Prostate gland (tissue), 2 donors: ENCODE results near the gene CHKA. TPM values are rescaled to one million over a fixed set of nuclear protein-coding genes. Genes with fewer than 3 reads are reported as not detected.

Experiments
- DNase-seq: peaks from one replicate; pipeline ENCODE4 v3.0.0-alpha.2; 2019; ENCODE audit warnings: low spot score
- H3K27ac ChIP-seq, 2 donors: fragments of 200-600 bp; sonication (generic); 2 replicates each; pipeline ENCODE4 v1.5.1; 2017 to 2019
- H3K27me3 ChIP-seq: fragments of 200-600 bp; sonication (generic); replicated peaks from 2 replicates; pipeline ENCODE4 v1.5.1; 2019; ENCODE audit not compliant: insufficient read depth
- H3K36me3 ChIP-seq, 2 donors: fragments of 200-600 bp; sonication (generic); 1 replicate in 1 of 2; 2 replicates in 1 of 2; pipeline versions ENCODE4 v1.5.1 to v1.8.1; 2017 to 2019
- H3K4me1 ChIP-seq: fragments of 200-600 bp; sonication (generic); replicated peaks from 2 replicates; pipeline ENCODE4 v1.5.1; 2019
- H3K4me3 ChIP-seq, 2 donors: fragments of 200-600 bp; sonication (generic); 2 replicates each; pipeline ENCODE4 v1.5.1; 2017 to 2019
- H3K9me3 ChIP-seq: fragments of 200-600 bp; sonication (generic); 2 replicates; pipeline ENCODE4 v1.5.1; 2017
- CTCF ChIP-seq, 4 experiments: fragments of 200-600 bp in 2 of 4; fragments of 450-650 bp in 2 of 4; sonication (generic) in 2 of 4; IDR thresholded peaks; 1 replicate in 3 of 4; 2 replicates in 1 of 4; pipeline ENCODE4 v1.5.1; 2016 to 2019; ENCODE audit warnings: antibody characterized with exemption in 4 of 4, mild to moderate bottlenecking in 2 of 4, moderate library complexity in 2 of 4
- POLR2A ChIP-seq: fragments of 450-650 bp; IDR thresholded peaks from one replicate; pipeline ENCODE4 v1.6.1; 2016; ENCODE audit warnings: antibody characterized with exemption, mild to moderate bottlenecking
- POLR2AphosphoS5 ChIP-seq: sonication (generic); formaldehyde crosslinking; IDR thresholded peaks from one replicate; pipeline ENCODE4 v1.6.1; 2017; ENCODE audit warnings: antibody characterized with exemption
- WGBS: methylation state at CpG from one replicate; pipeline ENCODE4 v1.1.5; 2018; 5-methylcytosine and 5-hydroxymethylcytosine counted together
- intact Hi-C: fragments of 100-400 bp; cut with DNase I; formaldehyde crosslinking; loops from one replicate; pipeline ENCODE4 v1.14.2; 2022
- total RNA-seq, 2 donors: library from RNA; depleted of rRNA; stranded (reverse); fragments of >200 nt; gene quantifications; one replicate each; pipeline ENCODE4 v1.1.0, GENCODE V29; 2016

The CHKA gene
- total RNA-seq, 2 donors from 2014 or later: 88.6 to 93.4 TPM

GRCh38 chr11:68008381-68009337 lies 112.5 kb downstream of the CHKA start:
- DNase-seq: no peak
- Histone ChIP-seq H3K27ac (no peak overlapping the region), H3K9me3 (no peaks in the 10 kb centered on the region), H3K27me3 (no peaks in the 10 kb centered on the region), H3K4me1 (no peaks in the 10 kb centered on the region), H3K4me3 (no peak overlapping the region), H3K36me3 (no peaks in the 10 kb centered on the region)
- intact Hi-C loops: no loop called here
- WGBS: 29% methylated on average over 18 of the region's 27 CpGs
- no peak for TF ChIP-seq CTCF (IDR thresholded peaks at IDR 0.05)
- no peak for TF ChIP-seq POLR2A
- no peak for TF ChIP-seq POLR2AphosphoS5

GRCh38 chr11:68007498-68008380 lies 113.4 kb downstream of the CHKA start:
- no peaks in the 10 kb centered on the region for H3K9me3 ChIP-seq
- H3K36me3 ChIP-seq: no peaks in the 10 kb centered on the region
- no peak overlapping the region for H3K4me3 ChIP-seq
- H3K4me1 ChIP-seq: no peaks in the 10 kb centered on the region
- DNase-seq: no peak
- 88% methylated on average over 16 of the region's 16 CpGs for WGBS
- no peak overlapping the region for H3K27ac ChIP-seq
- TF ChIP-seq CTCF (IDR thresholded peaks at IDR 0.05): no peak
- no peak for TF ChIP-seq POLR2AphosphoS5
- no peak for TF ChIP-seq POLR2A
- intact Hi-C loops: no loop called here
- no peaks in the 10 kb centered on the region for H3K27me3 ChIP-seq

GRCh38 chr11:68006606-68007166 lies 114.5 kb downstream of the CHKA start:
- no peak for TF ChIP-seq CTCF (IDR thresholded peaks at IDR 0.05)
- no peak for TF ChIP-seq POLR2A
- no peak for TF ChIP-seq POLR2AphosphoS5
- H3K27ac ChIP-seq: no peak overlapping the region
- intact Hi-C loops: no loop called here
- H3K9me3 ChIP-seq: no peaks in the 10 kb centered on the region
- no peaks in the 10 kb centered on the region for H3K36me3 ChIP-seq
- no peaks in the 10 kb centered on the region for H3K27me3 ChIP-seq
- 89% methylated on average over 7 of the region's 7 CpGs for WGBS
- no peaks in the 10 kb centered on the region for H3K4me1 ChIP-seq
- DNase-seq: no peak
- no peak overlapping the region for H3K4me3 ChIP-seq

GRCh38 chr11:68004551-68005335 lies 116.4 kb downstream of the CHKA start:
- H3K27ac ChIP-seq: no peak overlapping the region

More at GRCh38 chr11:68004551-68005335, 116.4 kb downstream of the CHKA start:
- TF ChIP-seq POLR2A: no peak
- no peak for TF ChIP-seq CTCF (IDR thresholded peaks at IDR 0.05)
- no peak for TF ChIP-seq POLR2AphosphoS5
- Histone ChIP-seq H3K27me3 (no peaks in the 10 kb centered on the region), H3K4me1 (no peaks in the 10 kb centered on the region), H3K4me3 (peak overlapping the region in 1 of 2 donors; percentile 64), H3K36me3 (no peaks in the 10 kb centered on the region), H3K9me3 (no peaks in the 10 kb centered on the region)
- DNase-seq: no peak
- WGBS: 77% methylated on average over 14 of the region's 14 CpGs
- intact Hi-C loops: no loop called here
